ENCODE measurements around the gene PNPLA6. TPM values are rescaled to one million over a fixed set of nuclear protein-coding genes. Genes with fewer than 3 reads are reported as not detected.

Gene PNPLA6
- total and polyA plus RNA-seq, 9 of the 15 experiments (the other 6 are each of a cell fraction or from before 2014, with no cell fraction given) = 0.07 to 30.2 (median 8.3) TPM

DNA sequence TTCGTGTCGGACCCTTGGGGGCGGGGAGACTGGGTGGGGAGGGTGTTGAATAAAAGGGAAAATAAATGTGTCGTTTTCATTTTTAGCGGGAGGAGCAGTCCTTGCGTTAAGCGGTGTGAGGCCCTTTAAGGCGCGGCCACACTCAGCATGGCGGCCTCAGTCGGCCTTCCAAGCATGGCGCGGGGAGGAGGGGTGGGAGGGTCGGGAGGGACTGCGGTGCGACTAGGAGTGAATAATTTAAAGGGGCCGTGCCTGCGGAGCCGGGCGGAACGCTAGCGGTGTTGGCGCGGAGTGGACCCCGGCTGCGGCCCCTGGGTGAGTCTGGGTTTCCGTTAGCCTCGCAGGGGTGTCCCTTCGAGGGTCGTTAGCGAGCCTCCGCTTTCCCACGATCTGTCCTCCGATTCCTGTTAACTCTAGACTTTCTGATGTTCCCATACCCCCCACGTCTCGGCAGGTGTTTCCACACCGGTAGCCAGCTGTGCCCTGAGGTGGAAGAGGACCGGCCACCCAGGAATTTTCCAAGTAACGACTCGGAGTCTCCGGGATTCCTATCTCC is 1.5 kb upstream of the PNPLA6 start (continued):
- peak; percentile 55; the same call in 1 of the 2 replicates for TF ChIP-seq POLR2AphosphoS5 (IDR thresholded peaks at IDR 0.05; ENCODE audit: control insufficient read depth, insufficient read depth, low read depth, low read length)
- TF ChIP-seq ZBTB17 (CRISPR knock-in tag; IDR thresholded peaks at IDR 0.05) = no peak
- TF ChIP-seq, protein P1, sequence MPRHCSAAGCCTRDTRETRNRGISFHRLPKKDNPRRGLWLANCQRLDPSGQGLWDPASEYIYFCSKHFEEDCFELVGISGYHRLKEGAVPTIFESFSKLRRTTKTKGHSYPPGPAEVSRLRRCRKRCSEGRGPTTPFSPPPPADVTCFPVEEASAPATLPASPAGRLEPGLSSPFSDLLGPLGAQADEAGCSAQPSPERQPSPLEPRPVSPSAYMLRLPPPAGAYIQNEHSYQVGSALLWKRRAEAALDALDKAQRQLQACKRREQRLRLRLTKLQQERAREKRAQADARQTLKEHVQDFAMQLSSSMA (CRISPR knock-in tag; IDR thresholded peaks at IDR 0.05) = peak; percentile 98
- TF ChIP-seq, protein P2, sequence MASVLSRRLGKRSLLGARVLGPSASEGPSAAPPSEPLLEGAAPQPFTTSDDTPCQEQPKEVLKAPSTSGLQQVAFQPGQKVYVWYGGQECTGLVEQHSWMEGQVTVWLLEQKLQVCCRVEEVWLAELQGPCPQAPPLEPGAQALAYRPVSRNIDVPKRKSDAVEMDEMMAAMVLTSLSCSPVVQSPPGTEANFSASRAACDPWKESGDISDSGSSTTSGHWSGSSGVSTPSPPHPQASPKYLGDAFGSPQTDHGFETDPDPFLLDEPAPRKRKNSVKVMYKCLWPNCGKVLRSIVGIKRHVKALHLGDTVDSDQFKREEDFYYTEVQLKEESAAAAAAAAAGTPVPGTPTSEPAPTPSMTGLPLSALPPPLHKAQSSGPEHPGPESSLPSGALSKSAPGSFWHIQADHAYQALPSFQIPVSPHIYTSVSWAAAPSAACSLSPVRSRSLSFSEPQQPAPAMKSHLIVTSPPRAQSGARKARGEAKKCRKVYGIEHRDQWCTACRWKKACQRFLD (CRISPR knock-in tag; IDR thresholded peaks at IDR 0.05) = peak; percentile 76; the same call in 1 of the 2 replicates

DNA sequence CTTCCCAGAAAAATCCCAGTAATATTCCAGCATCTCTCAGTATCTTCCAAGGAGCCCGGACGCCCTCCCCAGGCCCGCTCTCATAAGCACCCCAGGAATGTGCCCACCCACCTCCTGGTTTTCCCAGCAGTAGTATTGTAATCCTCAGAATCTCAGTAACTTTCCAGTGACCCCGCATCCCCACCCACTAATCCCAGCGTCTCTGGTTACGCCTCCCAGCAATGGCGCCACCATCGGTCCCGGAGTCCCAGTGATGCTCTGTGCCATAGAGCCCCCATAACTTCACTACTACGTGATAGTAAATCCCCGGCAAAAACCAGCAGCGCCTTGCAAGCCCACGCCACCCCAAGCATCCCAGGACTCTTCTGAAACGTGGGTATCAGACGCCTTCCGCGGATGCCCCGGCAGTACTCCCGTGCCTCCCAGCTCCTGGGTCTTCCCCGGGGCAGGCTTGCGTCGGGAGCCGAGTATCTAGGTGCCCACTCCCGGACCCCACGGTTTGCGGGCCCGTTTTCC is 928 bp upstream of the PNPLA6 start:
- Histone ChIP-seq H3K36me3 (ENCODE audit: control insufficient read depth, insufficient read depth, low read length) (peaks cover 10% of the 10 kb centered on the region; the same call in 1 of the 3 replicates), H3K4me3 (peak overlapping the region; percentile 81), H3K4me2 (ENCODE audit: insufficient read depth, low read length) (peak overlapping the region; percentile 98), H3K9me3 (replicated peaks; ENCODE audit: control insufficient read depth, insufficient read depth, low read depth, low read length) (no peaks in the 10 kb centered on the region), H3K27ac (ENCODE audit: extremely low read depth, low read depth, low read length) (no peak overlapping the region), H3K27me3 (ENCODE audit: control insufficient read depth in 2 of 2, insufficient read depth in 2 of 2, low read length in 2 of 2) (no peaks in the 10 kb centered on the region), H2AFZ (ENCODE audit: low read depth, low read length) (peak overlapping the region; percentile 100), H4K20me1 (replicated peaks; ENCODE audit: control insufficient read depth, insufficient read depth, low read length) (no peaks in the 10 kb centered on the region), H3K79me2 (ENCODE audit: control insufficient read depth, insufficient read depth, low read length) (no peaks in the 10 kb centered on the region; the same call in 2 of the 3 replicates), H3K9ac (ENCODE audit: insufficient read depth in 1 of 2, low read depth in 2 of 2, low read length in 2 of 2) (peak overlapping the region; percentile 32 to 96; a peak in 3 of 4 replicates), H3K9me1 (ENCODE audit: control insufficient read depth, insufficient read depth, low read length) (no peaks in the 10 kb centered on the region), H3K4me1 (replicated peaks in 1 of 2; ENCODE audit: control insufficient read depth in 2 of 2, insufficient read depth in 2 of 2, low read length in 2 of 2) (peaks cover 10 to 35% of the 10 kb centered on the region in 2 experiments)
- ATAC-seq = peak; percentile 75
- 3% methylated on average over 27 of the region's 27 CpGs for WGBS (ENCODE audit: insufficient coverage, low coverage, missing lambda C conversion rate)
- ChIA-PET CTCF (ENCODE audit: low intra/inter-chr PET ratio) (no interaction called here), POLR2A (interaction anchor here (0.6 to 1.8 kb wide), 6 partner anchors 12 to 127 kb away, joined by 3 to 9 read pairs (median 3); partner anchors contain the start of genes MCOLN1 and ZNF358)
- in situ Hi-C loops (cut with MboI) = no loop called here
- DNase-seq (ENCODE audit: extremely low read depth in 1 of 4, low spot score in 3 of 4) = peak; percentile 54 to 64 (median 58)
- FAIRE-seq = peak; percentile 51
- intact Hi-C loops (cut with micrococcal nuclease) = no loop called here
- no TSS peak for BruUV-seq (replicated peaks)
- TF ChIP-seq PHF8 (IDR thresholded peaks at IDR 0.05; ENCODE audit: borderline replicate concordance, low read length) = peak; percentile 2; the same call in 1 of the 2 replicates
- peak; percentile 7; the same call in 1 of the 2 replicates for TF ChIP-seq ETV5 (CRISPR knock-in tag; IDR thresholded peaks at IDR 0.05; ENCODE audit: low read depth)
- TF ChIP-seq ZBTB7A (IDR thresholded peaks at IDR 0.05; ENCODE audit: borderline replicate concordance, control insufficient read depth, low read depth, low read length) = peak; percentile 0; the same call in 1 of the 2 replicates
- TF ChIP-seq, protein P3, sequence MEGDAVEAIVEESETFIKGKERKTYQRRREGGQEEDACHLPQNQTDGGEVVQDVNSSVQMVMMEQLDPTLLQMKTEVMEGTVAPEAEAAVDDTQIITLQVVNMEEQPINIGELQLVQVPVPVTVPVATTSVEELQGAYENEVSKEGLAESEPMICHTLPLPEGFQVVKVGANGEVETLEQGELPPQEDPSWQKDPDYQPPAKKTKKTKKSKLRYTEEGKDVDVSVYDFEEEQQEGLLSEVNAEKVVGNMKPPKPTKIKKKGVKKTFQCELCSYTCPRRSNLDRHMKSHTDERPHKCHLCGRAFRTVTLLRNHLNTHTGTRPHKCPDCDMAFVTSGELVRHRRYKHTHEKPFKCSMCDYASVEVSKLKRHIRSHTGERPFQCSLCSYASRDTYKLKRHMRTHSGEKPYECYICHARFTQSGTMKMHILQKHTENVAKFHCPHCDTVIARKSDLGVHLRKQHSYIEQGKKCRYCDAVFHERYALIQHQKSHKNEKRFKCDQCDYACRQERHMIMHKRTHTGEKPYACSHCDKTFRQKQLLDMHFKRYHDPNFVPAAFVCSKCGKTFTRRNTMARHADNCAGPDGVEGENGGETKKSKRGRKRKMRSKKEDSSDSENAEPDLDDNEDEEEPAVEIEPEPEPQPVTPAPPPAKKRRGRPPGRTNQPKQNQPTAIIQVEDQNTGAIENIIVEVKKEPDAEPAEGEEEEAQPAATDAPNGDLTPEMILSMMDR (IDR thresholded peaks at IDR 0.05 in 2 of 3, conservative IDR thresholded peaks at IDR 0.05 in 1 of 3; ENCODE audit: insufficient read depth in 2 of 3, low read depth in 1 of 3, low read length in 3 of 3) = 0 out of 6 replicates have a peak, but pooled peaks of 2 of the 3 experiments have one; percentile 6 to 18
- no peak for TF ChIP-seq RHOXF2B (CRISPR knock-in tag; conservative IDR thresholded peaks at IDR 0.05)
- TF ChIP-seq, protein P4, sequence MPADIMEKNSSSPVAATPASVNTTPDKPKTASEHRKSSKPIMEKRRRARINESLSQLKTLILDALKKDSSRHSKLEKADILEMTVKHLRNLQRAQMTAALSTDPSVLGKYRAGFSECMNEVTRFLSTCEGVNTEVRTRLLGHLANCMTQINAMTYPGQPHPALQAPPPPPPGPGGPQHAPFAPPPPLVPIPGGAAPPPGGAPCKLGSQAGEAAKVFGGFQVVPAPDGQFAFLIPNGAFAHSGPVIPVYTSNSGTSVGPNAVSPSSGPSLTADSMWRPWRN (IDR thresholded peaks at IDR 0.05; ENCODE audit: low read depth) = no peak
- TF ChIP-seq YY1 (IDR thresholded peaks at IDR 0.05; ENCODE audit: borderline replicate concordance in 1 of 3, control insufficient read depth in 1 of 3, extremely low read depth in 1 of 3, insufficient read depth in 3 of 3, insufficient read length in 1 of 3, insufficient replicate concordance in 2 of 3, low read depth in 1 of 3, low read length in 2 of 3) = peak; percentile 28 to 79 (median 58)
- no peak for TF ChIP-seq GTF2A2 (tag; IDR thresholded peaks at IDR 0.05)
